GM10248 (cell line): Measurements from ENCODE around the gene PCDHA5.
"Not testable (repeated sequence)": the region's sequence is repeated elsewhere in the genome, so short reads cannot be mapped to it uniquely, and the experiment has no call there.

Source experiments
- CTCF ChIA-PET: fragments of 300-600 bp; sonication (Branson Sonifier 250); formaldehyde crosslinking; extraction: SDS; loops from one replicate; lab custom pipeline; 2021; ENCODE audit warnings: antibody characterized with exemption; lab: Yijun Ruan, JAX
- POLR2A ChIA-PET: fragments of 350-650 bp; sonication (Branson Sonifier 250); formaldehyde crosslinking; extraction: SDS; loops from one replicate; lab custom pipeline; 2020; ENCODE audit warnings: antibody characterized with exemption; lab: Yijun Ruan, JAX
- DNase-seq: peaks from one replicate; pipeline ENCODE4 v3.0.0; 2012; ENCODE audit errors: extremely low spot score
- CTCF ChIP-seq: IDR thresholded peaks from 2 replicates; pipeline ENCODE4 v1.5.1; 2012; ENCODE audit warnings: mild to moderate bottlenecking, low read depth; ENCODE audit errors: extremely low read depth, missing control alignments, control extremely low read depth

PCDHA5 gene

GRCh38 chr5:140842798-140843733 lies 21.7 kb downstream of the PCDHA5 start:
- DNase-seq: no peak
- ChIA-PET CTCF (no interaction called here), POLR2A (no interaction called here)
- TF ChIP-seq CTCF: no peak

- POLR2A ChIA-PET, CTCF ChIA-PET: not testable (repeated sequence)
Observed at GRCh38 chr5:140848139-140849102, 27.0 kb downstream of the PCDHA5 start, which contains the start of gene PCDHA9. TSS of gene PCDHA9 (plus strand) at chr5:140848382. CDS start at chr5:140848496, 114 bp downstream.

GRCh38 chr5:140849831-140850634 lies 28.6 kb downstream of the PCDHA5 start:
- POLR2A ChIA-PET, DNase-seq, CTCF ChIA-PET: not testable (repeated sequence)

More at GRCh38 chr5:140848139-140849102, 27.0 kb downstream of the PCDHA5 start, which contains the start of gene PCDHA9:
- DNase-seq: not testable (repeated sequence)

GRCh38 chr5:140855772-140856674 lies 34.6 kb downstream of the PCDHA5 start, which contains the start of gene PCDHA10:
TSS of gene PCDHA10 (plus strand) at chr5:140855897. CDS start at chr5:140856049, 152 bp downstream.
- ChIA-PET CTCF (no interaction called here), POLR2A (no interaction called here)
- no peak for TF ChIP-seq CTCF
- DNase-seq: no peak

GRCh38 chr5:140857177-140857986 lies 36.0 kb downstream of the PCDHA5 start:
- DNase-seq: no peak
- CTCF ChIA-PET: no interaction called here
- TF ChIP-seq CTCF: no peak
- POLR2A ChIA-PET: no interaction called here

GRCh38 chr5:140857987-140858240 lies 36.5 kb downstream of the PCDHA5 start:
- POLR2A ChIA-PET: no interaction called here
- no peak for DNase-seq
- CTCF ChIA-PET: no interaction called here
- TF ChIP-seq CTCF: no peak
